GM23338 (cell line): Measurements from ENCODE around the gene S1PR3. TPM values are rescaled to one million over a fixed set of nuclear protein-coding genes. Genes with fewer than 3 reads are reported as not detected.

Source experiments
- ATAC-seq: fragments of 200-7000 bp; cut with Tn5 transposase; 3 replicates; pipeline ENCODE4 v1.9.1; 2020
- DNase-seq: peaks from one replicate; pipeline ENCODE4 v3.0.0-alpha.2; 2015; ENCODE audit warnings: low spot score
- H2AFZ ChIP-seq: fragments of 200-600 bp; sonication (generic); 2 replicates; pipeline ENCODE4 v1.8.0; 2016; ENCODE audit warnings: antibody characterized with exemption, mild to moderate bottlenecking, moderate library complexity
- H3F3A ChIP-seq: fragments of 200-600 bp; sonication (generic); replicated peaks from 2 replicates; pipeline ENCODE4 v1.8.0; 2017; ENCODE audit warnings: antibody characterized with exemption, mixed run types, low read depth
- H3K27ac ChIP-seq: fragments of 200-600 bp; sonication (generic); 2 replicates; pipeline ENCODE4 v1.6.1; 2016; ENCODE audit warnings: low read depth
- H3K27me3 ChIP-seq: fragments of 200-600 bp; sonication (generic); 2 replicates; pipeline ENCODE4 v1.8.0; 2016; ENCODE audit warnings: mild to moderate bottlenecking, mixed run types, moderate library complexity; ENCODE audit not compliant: insufficient read depth
- H3K36me3 ChIP-seq: fragments of 200-600 bp; sonication (generic); 2 replicates; pipeline ENCODE4 v1.8.0; 2016; ENCODE audit warnings: mild to moderate bottlenecking; ENCODE audit not compliant: insufficient read depth
- H3K4me1 ChIP-seq: fragments of 200-600 bp; sonication (generic); 2 replicates; pipeline ENCODE4 v1.8.0; 2016; ENCODE audit warnings: mild to moderate bottlenecking, moderate library complexity; ENCODE audit not compliant: insufficient read depth
- H3K4me2 ChIP-seq: fragments of 200-600 bp; sonication (generic); 2 replicates; pipeline ENCODE4 v1.7.1; 2017; ENCODE audit warnings: mixed run types
- H3K4me3 ChIP-seq: fragments of 200-600 bp; sonication (generic); 2 replicates; pipeline ENCODE4 v1.6.1; 2016; ENCODE audit warnings: mixed run types
- H3K79me2 ChIP-seq: fragments of 200-600 bp; sonication (generic); replicated peaks from 2 replicates; pipeline ENCODE4 v1.8.0; 2017; ENCODE audit warnings: mild to moderate bottlenecking; ENCODE audit not compliant: insufficient read depth
- H3K9me2 ChIP-seq: fragments of 200-600 bp; sonication (generic); 2 replicates; pipeline ENCODE4 v1.8.0; 2017; ENCODE audit not compliant: insufficient read depth
- H4K20me1 ChIP-seq: fragments of 200-600 bp; sonication (generic); replicated peaks from 2 replicates; pipeline ENCODE4 v1.8.0; 2017; ENCODE audit warnings: mild to moderate bottlenecking; ENCODE audit not compliant: insufficient read depth
- H3K27ac Mint-ChIP-seq: 2 replicates; pipeline ENCODE4 v1.8.0; 2020; ENCODE audit warnings: inconsistent platforms, mild to moderate bottlenecking, moderate library complexity, mixed read lengths
- H3K27me3 Mint-ChIP-seq: 3 replicates; pipeline ENCODE4 v1.8.0; 2022; ENCODE audit warnings: low read depth, mild to moderate bottlenecking, moderate library complexity, mixed read lengths, inconsistent platforms; ENCODE audit not compliant: insufficient read depth, poor library complexity
- H3K36me3 Mint-ChIP-seq: 3 replicates; pipeline ENCODE4 v1.8.0; 2021; ENCODE audit warnings: low read depth, mild to moderate bottlenecking, inconsistent platforms, moderate library complexity, mixed read lengths
- H3K4me1 Mint-ChIP-seq: 3 replicates; pipeline ENCODE4 v1.8.0; 2020; ENCODE audit warnings: mild to moderate bottlenecking, inconsistent platforms, mixed read lengths
- H3K4me3 Mint-ChIP-seq: 3 replicates; pipeline ENCODE4 v1.8.0; 2021; ENCODE audit warnings: moderate library complexity, mild to moderate bottlenecking, inconsistent platforms, mixed read lengths
- H3K9me3 Mint-ChIP-seq: 3 replicates; pipeline ENCODE4 v1.8.0; 2020; ENCODE audit warnings: moderate library complexity, mild to moderate bottlenecking, inconsistent platforms, mixed read lengths
- ZNF462 ChIP-seq: fragments of 250-450 bp; sonication (Bioruptor Pico); IDR thresholded peaks from 2 replicates; pipeline ENCODE4 v1.5.0; 2020; ENCODE audit warnings: mild to moderate bottlenecking, moderate library complexity
- polyA plus RNA-seq: library from polyadenylated mRNA; unstranded; fragments of >200 nt; fragmentation: Nextera tagmentation; extraction: Ambion mirVana; gene quantifications from 2 replicates; pipeline ENCODE4 v1.2.1, GENCODE V29; 2016
- total RNA-seq: library from RNA; depleted of rRNA; stranded (reverse); fragments of >200 nt; shearing (Covaris generic); gene quantifications from 2 replicates; pipeline ENCODE4 v1.2.3, GENCODE V29; 2014
- TF ChIP-seq, protein P1 (sequence below), 2 experiments: fragments of 200-600 bp in 1 of 2; sonication (generic) in 1 of 2; conservative IDR thresholded peaks; 2 replicates each; pipeline versions ENCODE4 v1.5.1 to v1.6.1; 2016 to 2017; ENCODE audit warnings: antibody characterized with exemption in 2 of 2, low read depth in 2 of 2, mild to moderate bottlenecking in 2 of 2, moderate library complexity in 1 of 2

Gene S1PR3
- total and polyA plus RNA-seq, 2 experiments from 2014 or later: 2.1 to 7.6 TPM

DNA sequence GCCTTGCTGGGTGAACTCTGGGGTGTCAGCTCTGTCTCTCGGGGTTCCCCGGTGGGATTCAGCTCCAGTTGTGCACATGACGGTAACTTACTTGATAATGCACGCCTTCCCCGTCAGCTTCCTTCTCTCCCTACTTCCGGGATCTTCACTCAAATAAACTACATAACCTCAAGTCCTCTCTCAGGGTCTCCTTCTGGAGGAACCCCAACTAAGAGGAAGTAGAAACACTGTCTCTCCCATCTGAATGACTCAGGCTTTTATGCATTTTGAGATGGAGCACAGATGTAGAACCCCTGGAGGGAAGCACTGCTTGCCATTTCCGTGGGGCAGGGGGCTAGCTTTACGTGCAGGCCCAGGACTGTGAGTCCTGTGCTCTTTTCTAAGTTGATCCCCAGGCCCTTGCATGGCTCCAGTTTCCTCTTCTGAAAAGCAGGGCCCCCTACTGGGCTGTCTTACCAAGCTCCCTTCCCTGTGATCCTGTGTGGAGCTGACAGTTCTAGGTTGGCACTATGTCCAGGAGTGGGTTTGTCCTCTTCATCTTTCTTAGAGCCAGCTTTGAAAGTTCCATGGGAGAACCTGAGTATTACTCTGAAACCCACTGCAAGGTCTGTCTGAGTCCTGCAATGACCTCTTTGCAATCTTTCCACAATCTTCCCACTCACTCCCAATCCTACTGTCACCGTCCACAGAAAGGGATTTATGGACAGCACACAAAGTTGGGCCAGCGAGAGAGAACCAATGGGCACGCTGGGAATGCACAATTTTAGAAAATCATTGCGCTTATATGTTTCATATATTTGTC lies 17.7 kb downstream of the S1PR3 start:
- H3K4me2 ChIP-seq: peak overlapping the region; percentile 68; the same call in 1 of the 2 replicates
- Mint-ChIP-seq H3K4me1 (peaks cover 29% of the 10 kb centered on the region), H3K27ac (no peak overlapping the region; the same call in 1 of the 2 replicates), H3K27me3 (peaks cover 7% of the 10 kb centered on the region), H3K9me3 (no peaks in the 10 kb centered on the region), H3K4me3 (no peak overlapping the region), H3K36me3 (no peaks in the 10 kb centered on the region; the same call in 2 of the 3 replicates)
- no peak for TF ChIP-seq ZNF462 (CRISPR knock-in tag)
- TF ChIP-seq, protein P1, sequence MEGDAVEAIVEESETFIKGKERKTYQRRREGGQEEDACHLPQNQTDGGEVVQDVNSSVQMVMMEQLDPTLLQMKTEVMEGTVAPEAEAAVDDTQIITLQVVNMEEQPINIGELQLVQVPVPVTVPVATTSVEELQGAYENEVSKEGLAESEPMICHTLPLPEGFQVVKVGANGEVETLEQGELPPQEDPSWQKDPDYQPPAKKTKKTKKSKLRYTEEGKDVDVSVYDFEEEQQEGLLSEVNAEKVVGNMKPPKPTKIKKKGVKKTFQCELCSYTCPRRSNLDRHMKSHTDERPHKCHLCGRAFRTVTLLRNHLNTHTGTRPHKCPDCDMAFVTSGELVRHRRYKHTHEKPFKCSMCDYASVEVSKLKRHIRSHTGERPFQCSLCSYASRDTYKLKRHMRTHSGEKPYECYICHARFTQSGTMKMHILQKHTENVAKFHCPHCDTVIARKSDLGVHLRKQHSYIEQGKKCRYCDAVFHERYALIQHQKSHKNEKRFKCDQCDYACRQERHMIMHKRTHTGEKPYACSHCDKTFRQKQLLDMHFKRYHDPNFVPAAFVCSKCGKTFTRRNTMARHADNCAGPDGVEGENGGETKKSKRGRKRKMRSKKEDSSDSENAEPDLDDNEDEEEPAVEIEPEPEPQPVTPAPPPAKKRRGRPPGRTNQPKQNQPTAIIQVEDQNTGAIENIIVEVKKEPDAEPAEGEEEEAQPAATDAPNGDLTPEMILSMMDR (conservative IDR thresholded peaks at IDR 0.05; ENCODE audit: low read depth in 2 of 2): peak in 1 of 2 experiments; percentile 12; a peak in 1 of 4 replicates
- H3K4me3 ChIP-seq: no peak overlapping the region
- no peaks in the 10 kb centered on the region for H3K27me3 ChIP-seq
- H3K27ac ChIP-seq: no peak overlapping the region
- no peaks in the 10 kb centered on the region for H3K36me3 ChIP-seq
- ATAC-seq (peak; percentile 24), DNase-seq (peak; percentile 33)
- no peak overlapping the region for H2AFZ ChIP-seq
- no peaks in the 10 kb centered on the region for H3K9me2 ChIP-seq
- H3K4me1 ChIP-seq: peaks cover 14% of the 10 kb centered on the region
- no peaks in the 10 kb centered on the region for H4K20me1 ChIP-seq
- H3K79me2 ChIP-seq: no peaks in the 10 kb centered on the region
- no peaks in the 10 kb centered on the region; the same call in 1 of the 2 replicates for H3F3A ChIP-seq
